HUES6 (cell line): ENCODE results near the gene PGM3.

Experiments
- H3K27ac ChIP-seq: 2 replicates; pipeline ENCODE4 v1.7.0; 2013; ENCODE audit warnings: low read depth, mild to moderate bottlenecking, low read length, inconsistent platforms
- H3K27me3 ChIP-seq: 2 replicates; pipeline ENCODE4 v1.6.1; 2013; ENCODE audit warnings: low read length; ENCODE audit not compliant: control insufficient read depth, insufficient read depth
- H3K36me3 ChIP-seq: 2 replicates; pipeline ENCODE4 v1.6.1; 2013; ENCODE audit warnings: low read length; ENCODE audit not compliant: control insufficient read depth, insufficient read depth
- H3K4me1 ChIP-seq: 2 replicates; pipeline ENCODE4 v1.6.1; 2013; ENCODE audit warnings: low read length; ENCODE audit not compliant: control insufficient read depth, insufficient read depth
- H3K4me3 ChIP-seq: 2 replicates; pipeline ENCODE4 v1.5.1; 2013; ENCODE audit warnings: low read depth, low read length
- H3K9ac ChIP-seq: one replicate; pipeline ENCODE4 v1.6.1; 2013; ENCODE audit warnings: mild to moderate bottlenecking, low read length
- H3K9me3 ChIP-seq: 2 replicates; pipeline ENCODE4 v1.6.1; 2013; ENCODE audit warnings: low read depth, low read length; ENCODE audit not compliant: control insufficient read depth, insufficient read depth

The PGM3 gene

GRCh38 chr6:83182114-83182513 is 11.0 kb downstream of the PGM3 start:
- no peak overlapping the region for H3K9ac ChIP-seq
- peaks cover 92% of the 10 kb centered on the region for H3K36me3 ChIP-seq
- no peaks in the 10 kb centered on the region for H3K27me3 ChIP-seq
- no peak overlapping the region for H3K4me3 ChIP-seq
- H3K9me3 ChIP-seq, result no peaks in the 10 kb centered on the region
- peaks cover 3% of the 10 kb centered on the region; the same call in 1 of the 2 replicates for H3K4me1 ChIP-seq
- H3K27ac ChIP-seq, result no peak overlapping the region

GRCh38 chr6:83180426-83180950 is 12.6 kb downstream of the PGM3 start:
- no peak overlapping the region for H3K27ac ChIP-seq
- H3K9ac ChIP-seq, result no peak overlapping the region
- no peak overlapping the region for H3K4me3 ChIP-seq
- H3K9me3 ChIP-seq, result no peaks in the 10 kb centered on the region
- peaks cover 93% of the 10 kb centered on the region for H3K36me3 ChIP-seq
- peaks cover 3% of the 10 kb centered on the region; the same call in 1 of the 2 replicates for H3K4me1 ChIP-seq
- no peaks in the 10 kb centered on the region for H3K27me3 ChIP-seq

- Histone ChIP-seq H3K4me1 (no peaks in the 10 kb centered on the region), H3K36me3 (peaks cover 94% of the 10 kb centered on the region), H3K27me3 (no peaks in the 10 kb centered on the region)
These were observed 16.8 kb downstream of the PGM3 start for GRCh38 chr6:83176246-83176645.

GRCh38 chr6:83169511-83169910 is 23.6 kb downstream of the PGM3 start:
- Histone ChIP-seq H3K9ac (no peak overlapping the region), H3K36me3 (peaks cover 98% of the 10 kb centered on the region), H3K27me3 (no peaks in the 10 kb centered on the region), H3K4me1 (no peaks in the 10 kb centered on the region), H3K27ac (no peak overlapping the region), H3K4me3 (no peak overlapping the region), H3K9me3 (no peaks in the 10 kb centered on the region)

More at GRCh38 chr6:83176246-83176645, 16.8 kb downstream of the PGM3 start:
- H3K4me3 ChIP-seq, result no peak overlapping the region
- no peak overlapping the region for H3K27ac ChIP-seq
- no peaks in the 10 kb centered on the region for H3K9me3 ChIP-seq
- H3K9ac ChIP-seq, result no peak overlapping the region

- Histone ChIP-seq H3K36me3 (peaks cover 96% of the 10 kb centered on the region), H3K9ac (no peak overlapping the region), H3K9me3 (no peaks in the 10 kb centered on the region), H3K4me3 (no peak overlapping the region), H3K27me3 (no peaks in the 10 kb centered on the region), H3K4me1 (no peaks in the 10 kb centered on the region), H3K27ac (no peak overlapping the region)
These were observed 24.0 kb downstream of the PGM3 start for GRCh38 chr6:83169106-83169505.

GRCh38 chr6:83168556-83168955 is 24.5 kb downstream of the PGM3 start:
- H3K9ac ChIP-seq, result no peak overlapping the region
- no peak overlapping the region for H3K27ac ChIP-seq
- H3K4me3 ChIP-seq, result no peak overlapping the region
- H3K36me3 ChIP-seq, result peaks cover 95% of the 10 kb centered on the region
- no peaks in the 10 kb centered on the region for H3K27me3 ChIP-seq
- no peaks in the 10 kb centered on the region for H3K4me1 ChIP-seq
- no peaks in the 10 kb centered on the region for H3K9me3 ChIP-seq

GRCh38 chr6:83167726-83168278 is 25.3 kb downstream of the PGM3 start:
- no peak overlapping the region for H3K4me3 ChIP-seq
- H3K36me3 ChIP-seq, result peaks cover 90% of the 10 kb centered on the region
- H3K4me1 ChIP-seq, result no peaks in the 10 kb centered on the region

GRCh38 chr6:83160167-83160566 is 32.9 kb downstream of the PGM3 start:
- Histone ChIP-seq H3K9ac (no peak overlapping the region), H3K4me3 (no peak overlapping the region), H3K4me1 (no peaks in the 10 kb centered on the region), H3K36me3 (peaks cover 52% of the 10 kb centered on the region), H3K27me3 (no peaks in the 10 kb centered on the region), H3K27ac (no peak overlapping the region), H3K9me3 (no peaks in the 10 kb centered on the region)

More at GRCh38 chr6:83167726-83168278, 25.3 kb downstream of the PGM3 start:
- no peak overlapping the region for H3K9ac ChIP-seq
- no peak overlapping the region for H3K27ac ChIP-seq
- H3K27me3 ChIP-seq, result no peaks in the 10 kb centered on the region
- no peaks in the 10 kb centered on the region for H3K9me3 ChIP-seq

- Histone ChIP-seq H3K27me3 (no peaks in the 10 kb centered on the region), H3K4me1 (no peaks in the 10 kb centered on the region), H3K9me3 (no peaks in the 10 kb centered on the region), H3K27ac (no peak overlapping the region), H3K36me3 (peaks cover 52% of the 10 kb centered on the region), H3K4me3 (no peak overlapping the region), H3K9ac (no peak overlapping the region)
These were observed 37.3 kb downstream of the PGM3 start for GRCh38 chr6:83155794-83156193.

GRCh38 chr6:83153883-83154521 is 39.1 kb downstream of the PGM3 start:
- Histone ChIP-seq H3K27me3 (no peaks in the 10 kb centered on the region), H3K9me3 (no peaks in the 10 kb centered on the region), H3K9ac (no peak overlapping the region), H3K36me3 (peaks cover 46% of the 10 kb centered on the region), H3K4me1 (no peaks in the 10 kb centered on the region), H3K4me3 (no peak overlapping the region), H3K27ac (no peak overlapping the region)

GRCh38 chr6:83152913-83153312 is 40.2 kb downstream of the PGM3 start:
- no peaks in the 10 kb centered on the region for H3K27me3 ChIP-seq
- H3K4me3 ChIP-seq, result no peak overlapping the region
- H3K4me1 ChIP-seq, result no peaks in the 10 kb centered on the region
- H3K9me3 ChIP-seq, result no peaks in the 10 kb centered on the region
- H3K27ac ChIP-seq, result no peak overlapping the region
- no peak overlapping the region for H3K9ac ChIP-seq
- H3K36me3 ChIP-seq, result peaks cover 47% of the 10 kb centered on the region
